Measurements from ENCODE around the gene OPCML. TPM values are rescaled to one million over a fixed set of nuclear protein-coding genes. Genes with fewer than 3 reads are reported as not detected.

OPCML gene
- total and polyA plus RNA-seq, 2 of the 13 experiments (the other 11 are each of a cell fraction or from before 2014, with no cell fraction given) = not detected

- DNase-seq (ENCODE audit: low spot score) (no peak), FAIRE-seq (no peak), ATAC-seq (no peak)
- BruUV-seq (replicated peaks) = no TSS peak
- 4% methylated on average over 5 of the region's 5 CpGs for WGBS (ENCODE audit: low lambda C conversion rate)
- Histone ChIP-seq H3K9ac (ENCODE audit: insufficient read depth, low read depth, low read length) (no peak overlapping the region), H3K4me2 (ENCODE audit: low read depth, low read length) (no peak overlapping the region), H3K79me2 (ENCODE audit: insufficient read depth, low read length) (no peaks in the 10 kb centered on the region), H3K27me3 (ENCODE audit: control insufficient read depth in 1 of 2, insufficient read depth in 2 of 2, low read length in 2 of 2) (no peaks in the 10 kb centered on the region; a peak in 1 of 5 replicates), H2AFZ (ENCODE audit: low read length) (no peak overlapping the region), H3K4me1 (ENCODE audit: insufficient read depth, low read length) (no peaks in the 10 kb centered on the region), H3K36me3 (replicated peaks in 1 of 2; ENCODE audit: control insufficient read depth in 1 of 2, insufficient read depth in 2 of 2, low read length in 2 of 2) (no peaks in the 10 kb centered on the region), H3K4me3 (replicated peaks in 1 of 3; ENCODE audit: insufficient read depth in 1 of 3, low read depth in 2 of 3, low read length in 3 of 3) (no peak overlapping the region), H4K20me1 (ENCODE audit: insufficient read depth, low read length) (no peaks in the 10 kb centered on the region), H3K9me3 (ENCODE audit: low read length) (no peaks in the 10 kb centered on the region), H3K27ac (ENCODE audit: extremely low read length, insufficient read depth, low read length) (no peak overlapping the region)
- intact Hi-C loops (cut with micrococcal nuclease; ENCODE audit: unreplicated experiment) (no loop called here), in situ Hi-C loops (cut with HindIII; ENCODE audit: extremely low pct_ligation_motif_present, low pct_unique_long_range_greater_than_20kb) (no loop called here)
- CTCF ChIA-PET (ENCODE audit: low intra/inter-chr PET ratio, low total read pairs) = no interaction called here
- POLR2A ChIA-PET = no interaction called here
- TF ChIP-seq ZBTB40 (IDR thresholded peaks at IDR 0.05) = no peak
- TF ChIP-seq ZBTB40 (CRISPR knock-in tag; IDR thresholded peaks at IDR 0.05) = no peak
- TF ChIP-seq ZNF335 (CRISPR knock-in tag; IDR thresholded peaks at IDR 0.05) = no peak
- no peak for TF ChIP-seq ZBTB4 (CRISPR knock-in tag; IDR thresholded peaks at IDR 0.05; ENCODE audit: borderline replicate concordance)
- TF ChIP-seq ZFP91 (CRISPR knock-in tag; IDR thresholded peaks at IDR 0.05; ENCODE audit: borderline replicate concordance) = no peak
- no peak for TF ChIP-seq CHCHD3 (CRISPR knock-in tag; IDR thresholded peaks at IDR 0.05)
- TF ChIP-seq MBD4 (IDR thresholded peaks at IDR 0.05; ENCODE audit: borderline replicate concordance, low read length) = no peak
- TF ChIP-seq ZFP90 (CRISPR knock-in tag; IDR thresholded peaks at IDR 0.05; ENCODE audit: borderline replicate concordance) = no peak
Measured at GRCh38 chr11:132862933-132863332, 669.4 kb downstream of the OPCML start.

Data from HepG2 (cell line).